HepG2 (cell line): ENCODE measurements around the gene RGCC. TPM values are rescaled to one million over a fixed set of nuclear protein-coding genes. Genes with fewer than 3 reads are reported as not detected.

Source experiments
- CEBPB ChIP-seq: IDR thresholded peaks from 2 replicates; pipeline ENCODE4 v1.6.1; 2011; ENCODE audit warnings: low read depth, low read length, improper control_type of control experiment, borderline replicate concordance
- HOXA9 ChIP-seq: sonication (generic); formaldehyde crosslinking; IDR thresholded peaks from 2 replicates; pipeline ENCODE4 v1.8.1; 2022; ENCODE audit warnings: missing genetic modification reagents, mild to moderate bottlenecking, moderate library complexity, borderline replicate concordance
- NBN ChIP-seq: fragments of 450-650 bp; conservative IDR thresholded peaks from 2 replicates; pipeline ENCODE4 v1.6.1; 2017
- NFATC3 ChIP-seq: sonication (generic); formaldehyde crosslinking; IDR thresholded peaks from 2 replicates; pipeline ENCODE4 v1.5.1; 2020; ENCODE audit warnings: mild to moderate bottlenecking, missing genetic modification reagents
- NFKB2 ChIP-seq: sonication (generic); formaldehyde crosslinking; IDR thresholded peaks from 2 replicates; pipeline ENCODE4 v1.4.0; 2020; ENCODE audit warnings: missing genetic modification reagents, borderline replicate concordance
- NONO ChIP-seq, 2 experiments: fragments of 450-650 bp in 1 of 2; sonication (generic) in 1 of 2; formaldehyde crosslinking in 1 of 2; IDR thresholded peaks in 1 of 2; conservative IDR thresholded peaks in 1 of 2; 2 replicates each; pipeline versions ENCODE4 v1.6.1 to v1.8.0; 2017 to 2022; ENCODE audit warnings: mild to moderate bottlenecking in 1 of 2, missing genetic modification reagents in 1 of 2, moderate library complexity in 1 of 2
- PHF8 ChIP-seq: sonication (generic); formaldehyde crosslinking; IDR thresholded peaks from 2 replicates; pipeline ENCODE4 v1.5.0; 2020; ENCODE audit warnings: missing genetic modification reagents
- POLR2AphosphoS2 ChIP-seq: IDR thresholded peaks from 2 replicates; pipeline ENCODE4 v1.6.1; 2011; ENCODE audit warnings: low read depth, low read length, improper control_type of control experiment
- RNF219 ChIP-seq: sonication (generic); formaldehyde crosslinking; IDR thresholded peaks from 2 replicates; pipeline ENCODE4 v1.5.0; 2020; ENCODE audit warnings: mild to moderate bottlenecking, missing genetic modification reagents
- TOPORS ChIP-seq: sonication (generic); formaldehyde crosslinking; IDR thresholded peaks from 2 replicates; pipeline ENCODE4 v1.8.0; 2023; ENCODE audit warnings: mild to moderate bottlenecking, missing genetic modification reagents
- ZFY ChIP-seq: sonication (generic); formaldehyde crosslinking; IDR thresholded peaks from 2 replicates; pipeline ENCODE4 v1.4.0; 2020; ENCODE audit warnings: missing genetic modification reagents
- ZNF138 ChIP-seq: sonication (generic); formaldehyde crosslinking; IDR thresholded peaks from 2 replicates; pipeline ENCODE4 v1.5.0; 2020; ENCODE audit warnings: mild to moderate bottlenecking, low read depth, missing genetic modification reagents
- ZNF512B ChIP-seq: sonication (generic); formaldehyde crosslinking; IDR thresholded peaks from 2 replicates; pipeline ENCODE4 v1.5.1; 2020; ENCODE audit warnings: missing genetic modification reagents, mild to moderate bottlenecking, borderline replicate concordance
- ZNF513 ChIP-seq: sonication (generic); formaldehyde crosslinking; conservative IDR thresholded peaks from 2 replicates; pipeline ENCODE4 v1.5.0; 2020; ENCODE audit warnings: missing genetic modification reagents
- ZNF580 ChIP-seq: IDR thresholded peaks from 2 replicates; pipeline ENCODE4 v1.6.1; 2016; ENCODE audit warnings: low read depth, borderline replicate concordance
- ZNF598 ChIP-seq: sonication (generic); formaldehyde crosslinking; IDR thresholded peaks from 2 replicates; pipeline ENCODE4 v1.5.1; 2020; ENCODE audit warnings: mild to moderate bottlenecking, missing genetic modification reagents, borderline replicate concordance
- ZNF691 ChIP-seq: sonication (generic); formaldehyde crosslinking; IDR thresholded peaks from 2 replicates; pipeline ENCODE4 v1.4.0; 2020; ENCODE audit warnings: missing genetic modification reagents, low read depth, mild to moderate bottlenecking, borderline replicate concordance
- ZNF737 ChIP-seq: sonication (generic); formaldehyde crosslinking; IDR thresholded peaks from 2 replicates; pipeline ENCODE4 v1.5.0; 2020; ENCODE audit warnings: missing genetic modification reagents, mild to moderate bottlenecking, borderline replicate concordance
- ZNF766 ChIP-seq: sonication (generic); formaldehyde crosslinking; IDR thresholded peaks from 2 replicates; pipeline ENCODE4 v1.5.0; 2020; ENCODE audit warnings: missing genetic modification reagents, borderline replicate concordance
- ZNF883 ChIP-seq: sonication (generic); formaldehyde crosslinking; IDR thresholded peaks from 2 replicates; pipeline ENCODE4 v1.5.1; 2020; ENCODE audit warnings: mild to moderate bottlenecking, missing genetic modification reagents; ENCODE audit errors: not compliant biosample characterization
- polyA plus RNA-seq, 8 experiments: library from polyadenylated mRNA; depleted of rRNA in 3 of 8; stranded (reverse) in 7 of 8; unstranded in 1 of 8; fragments of >200 nt; fragmentation: Illumina TruSeq in 4 of 8; extraction: Trizol in 4 of 8; gene quantifications; 2 replicates each; pipeline versions ENCODE4 v1.2.1 to v1.2.3, GENCODE V29; 2011 to 2016; ENCODE audit warnings: low read depth in 4 of 8, missing spikeins in 1 of 8, mixed read lengths in 1 of 8; ENCODE audit not compliant: insufficient read depth in 1 of 8
- total RNA-seq, 5 experiments: library from RNA; depleted of rRNA; stranded (reverse); fragments of >200 nt; fragmentation: Illumina TruSeq; extraction: Trizol; gene quantifications; 2 replicates each; pipeline ENCODE4 v1.2.3, GENCODE V29; 2016; ENCODE audit warnings: low read depth in 1 of 5

Gene RGCC
- total and polyA plus RNA-seq, 2 of the 13 experiments (the other 11 are each of a cell fraction or from before 2014, with no cell fraction given): 0.20 to 8.4 TPM

GRCh38 chr13:41456768-41457588 lies at the start of gene RGCC (continued):
- TF ChIP-seq ZNF513 (CRISPR knock-in tag) (no peak), PHF8 (CRISPR knock-in tag) (no peak), POLR2AphosphoS2 (no peak), NONO (IDR thresholded peaks at IDR 0.05) (no peak), NONO (CRISPR knock-in tag; conservative IDR thresholded peaks at IDR 0.05) (no peak; the same call in 1 of the 2 replicates), NBN (no peak), ZNF766 (CRISPR knock-in tag) (no peak), NFKB2 (CRISPR knock-in tag) (peak; percentile 55; the same call in 1 of the 2 replicates), NFATC3 (CRISPR knock-in tag) (0 out of 2 replicates have a peak, but pooled peaks have one; percentile 53), ZNF138 (CRISPR knock-in tag) (no peak), CEBPB (no peak), ZNF512B (CRISPR knock-in tag) (no peak), ZNF883 (peak; percentile 95), ZNF598 (CRISPR knock-in tag) (0 out of 2 replicates have a peak, but pooled peaks have one; percentile 60), HOXA9 (CRISPR knock-in tag) (peak; percentile 72; the same call in 1 of the 2 replicates), TOPORS (0 out of 2 replicates have a peak, but pooled peaks have one; percentile 18), ZFY (peak; percentile 25; the same call in 1 of the 2 replicates), ZNF737 (CRISPR knock-in tag) (no peak), ZNF691 (0 out of 2 replicates have a peak, but pooled peaks have one; percentile 35), ZNF580 (CRISPR knock-in tag) (0 out of 2 replicates have a peak, but pooled peaks have one; percentile 26), RNF219 (CRISPR knock-in tag) (no peak)
